HL-60 (cell line): Measurements from ENCODE around the gene TNIK.

Experiments used
- DNase-seq, 2 experiments: peaks; one replicate each; pipeline ENCODE4 v3.0.0-alpha.2; 2010 to 2020; ENCODE audit warnings: low read depth in 1 of 2, low spot score in 1 of 2
- H3K27ac ChIP-seq: fragments of 250-450 bp; sonication (Bioruptor Pico); replicated peaks from 2 replicates; pipeline ENCODE4 v1.5.1; 2020; ENCODE audit warnings: mild to moderate bottlenecking, moderate library complexity
- H3K27me3 ChIP-seq: fragments of 250-450 bp; sonication (Bioruptor Pico); 2 replicates; pipeline ENCODE4 v1.5.1; 2021; ENCODE audit warnings: mild to moderate bottlenecking, moderate library complexity; ENCODE audit not compliant: insufficient read depth, poor library complexity, severe bottlenecking
- H3K4me3 ChIP-seq: replicated peaks from 2 replicates; pipeline ENCODE4 v1.5.1; 2011; ENCODE audit warnings: mild to moderate bottlenecking, control low read depth, low read length; ENCODE audit not compliant: insufficient read depth
- GABPA ChIP-seq: IDR thresholded peaks from 2 replicates; pipeline ENCODE4 v1.6.1; 2012; ENCODE audit warnings: low read depth
- POLR2AphosphoS5 ChIP-seq: IDR thresholded peaks from 2 replicates; pipeline ENCODE4 v1.6.1; 2012; ENCODE audit warnings: low read depth
- SPI1 ChIP-seq: IDR thresholded peaks from 2 replicates; pipeline ENCODE4 v1.6.1; 2012; ENCODE audit warnings: low read depth, mild to moderate bottlenecking, borderline replicate concordance
- TF ChIP-seq, protein P1 (sequence below): IDR thresholded peaks from one replicate; pipeline ENCODE4 v1.5.1; 2011; ENCODE audit warnings: low read length, control low read depth, inconsistent platforms; ENCODE audit not compliant: insufficient read depth
- TF ChIP-seq, protein P2 (sequence below): IDR thresholded peaks from 2 replicates; pipeline ENCODE4 v1.6.1; 2012; ENCODE audit warnings: low read depth; ENCODE audit not compliant: insufficient replicate concordance

Gene TNIK

DNA sequence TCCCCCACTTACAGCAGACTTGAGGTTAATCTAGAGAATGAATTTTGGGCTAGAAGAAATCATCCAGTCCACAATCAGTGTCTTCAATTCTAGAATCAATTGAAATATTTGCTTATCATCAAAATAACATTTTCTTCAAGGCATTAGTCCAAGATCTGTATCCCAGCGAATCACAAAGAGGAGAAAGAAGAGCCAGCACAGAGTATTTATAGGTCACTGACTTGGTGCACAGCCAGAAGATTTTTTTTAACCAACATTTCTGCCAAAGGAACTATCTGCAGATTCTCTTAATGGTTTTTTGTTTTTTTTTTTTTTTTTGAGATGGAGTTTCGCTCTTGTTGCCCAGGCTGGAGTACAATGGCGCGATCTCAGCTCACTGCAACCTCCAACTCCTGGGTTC, 178.2 kb downstream of the TNIK start:
- TF ChIP-seq SPI1 = no peak
- TF ChIP-seq, protein P1, sequence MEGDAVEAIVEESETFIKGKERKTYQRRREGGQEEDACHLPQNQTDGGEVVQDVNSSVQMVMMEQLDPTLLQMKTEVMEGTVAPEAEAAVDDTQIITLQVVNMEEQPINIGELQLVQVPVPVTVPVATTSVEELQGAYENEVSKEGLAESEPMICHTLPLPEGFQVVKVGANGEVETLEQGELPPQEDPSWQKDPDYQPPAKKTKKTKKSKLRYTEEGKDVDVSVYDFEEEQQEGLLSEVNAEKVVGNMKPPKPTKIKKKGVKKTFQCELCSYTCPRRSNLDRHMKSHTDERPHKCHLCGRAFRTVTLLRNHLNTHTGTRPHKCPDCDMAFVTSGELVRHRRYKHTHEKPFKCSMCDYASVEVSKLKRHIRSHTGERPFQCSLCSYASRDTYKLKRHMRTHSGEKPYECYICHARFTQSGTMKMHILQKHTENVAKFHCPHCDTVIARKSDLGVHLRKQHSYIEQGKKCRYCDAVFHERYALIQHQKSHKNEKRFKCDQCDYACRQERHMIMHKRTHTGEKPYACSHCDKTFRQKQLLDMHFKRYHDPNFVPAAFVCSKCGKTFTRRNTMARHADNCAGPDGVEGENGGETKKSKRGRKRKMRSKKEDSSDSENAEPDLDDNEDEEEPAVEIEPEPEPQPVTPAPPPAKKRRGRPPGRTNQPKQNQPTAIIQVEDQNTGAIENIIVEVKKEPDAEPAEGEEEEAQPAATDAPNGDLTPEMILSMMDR = no peak
- no peak for DNase-seq
- no peaks in the 10 kb centered on the region for H3K27me3 ChIP-seq
- no peak overlapping the region for H3K4me3 ChIP-seq
- no peak overlapping the region for H3K27ac ChIP-seq

DNA sequence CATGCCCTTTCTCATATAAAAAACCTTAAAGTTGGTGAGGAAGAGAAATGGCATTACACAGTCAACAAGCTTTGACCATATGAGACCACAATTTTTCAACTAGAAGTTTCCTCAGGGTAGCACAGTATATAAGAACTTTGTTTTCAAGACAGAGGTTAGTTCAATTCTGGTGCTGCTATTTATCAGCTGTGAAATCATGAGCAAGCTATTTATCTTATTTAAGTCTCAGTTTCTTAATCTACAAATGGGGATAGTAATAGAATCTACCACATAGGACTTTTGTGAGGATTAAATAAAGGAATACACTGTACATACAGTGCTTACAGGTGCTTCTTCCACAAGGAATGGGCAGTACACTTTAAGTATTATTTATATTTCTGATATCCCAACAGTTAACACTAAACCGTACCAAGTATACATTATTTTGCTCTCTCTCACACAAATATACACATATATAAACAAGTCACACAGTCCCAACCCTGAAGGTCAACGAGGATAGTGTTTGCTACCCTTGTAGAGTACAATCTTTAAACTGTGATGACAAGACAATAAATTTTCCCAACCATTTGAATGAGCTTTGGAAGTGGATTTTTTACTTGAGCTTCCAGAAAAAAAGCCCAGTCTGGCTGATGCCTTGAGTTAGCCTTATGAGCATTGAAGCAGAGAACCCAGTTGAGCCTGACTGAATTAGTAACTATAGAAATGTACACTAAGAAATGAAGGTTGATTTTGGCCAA, 178.8 kb downstream of the TNIK start:
- H3K27me3 ChIP-seq = no peaks in the 10 kb centered on the region
- TF ChIP-seq, protein P2, sequence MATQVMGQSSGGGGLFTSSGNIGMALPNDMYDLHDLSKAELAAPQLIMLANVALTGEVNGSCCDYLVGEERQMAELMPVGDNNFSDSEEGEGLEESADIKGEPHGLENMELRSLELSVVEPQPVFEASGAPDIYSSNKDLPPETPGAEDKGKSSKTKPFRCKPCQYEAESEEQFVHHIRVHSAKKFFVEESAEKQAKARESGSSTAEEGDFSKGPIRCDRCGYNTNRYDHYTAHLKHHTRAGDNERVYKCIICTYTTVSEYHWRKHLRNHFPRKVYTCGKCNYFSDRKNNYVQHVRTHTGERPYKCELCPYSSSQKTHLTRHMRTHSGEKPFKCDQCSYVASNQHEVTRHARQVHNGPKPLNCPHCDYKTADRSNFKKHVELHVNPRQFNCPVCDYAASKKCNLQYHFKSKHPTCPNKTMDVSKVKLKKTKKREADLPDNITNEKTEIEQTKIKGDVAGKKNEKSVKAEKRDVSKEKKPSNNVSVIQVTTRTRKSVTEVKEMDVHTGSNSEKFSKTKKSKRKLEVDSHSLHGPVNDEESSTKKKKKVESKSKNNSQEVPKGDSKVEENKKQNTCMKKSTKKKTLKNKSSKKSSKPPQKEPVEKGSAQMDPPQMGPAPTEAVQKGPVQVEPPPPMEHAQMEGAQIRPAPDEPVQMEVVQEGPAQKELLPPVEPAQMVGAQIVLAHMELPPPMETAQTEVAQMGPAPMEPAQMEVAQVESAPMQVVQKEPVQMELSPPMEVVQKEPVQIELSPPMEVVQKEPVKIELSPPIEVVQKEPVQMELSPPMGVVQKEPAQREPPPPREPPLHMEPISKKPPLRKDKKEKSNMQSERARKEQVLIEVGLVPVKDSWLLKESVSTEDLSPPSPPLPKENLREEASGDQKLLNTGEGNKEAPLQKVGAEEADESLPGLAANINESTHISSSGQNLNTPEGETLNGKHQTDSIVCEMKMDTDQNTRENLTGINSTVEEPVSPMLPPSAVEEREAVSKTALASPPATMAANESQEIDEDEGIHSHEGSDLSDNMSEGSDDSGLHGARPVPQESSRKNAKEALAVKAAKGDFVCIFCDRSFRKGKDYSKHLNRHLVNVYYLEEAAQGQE = no peak
- TF ChIP-seq, protein P1 = no peak
- no peak for TF ChIP-seq POLR2AphosphoS5
- no peak for TF ChIP-seq GABPA
- TF ChIP-seq SPI1 = no peak
- H3K4me3 ChIP-seq = no peak overlapping the region
- no peak overlapping the region for H3K27ac ChIP-seq
- no peak for DNase-seq

DNA sequence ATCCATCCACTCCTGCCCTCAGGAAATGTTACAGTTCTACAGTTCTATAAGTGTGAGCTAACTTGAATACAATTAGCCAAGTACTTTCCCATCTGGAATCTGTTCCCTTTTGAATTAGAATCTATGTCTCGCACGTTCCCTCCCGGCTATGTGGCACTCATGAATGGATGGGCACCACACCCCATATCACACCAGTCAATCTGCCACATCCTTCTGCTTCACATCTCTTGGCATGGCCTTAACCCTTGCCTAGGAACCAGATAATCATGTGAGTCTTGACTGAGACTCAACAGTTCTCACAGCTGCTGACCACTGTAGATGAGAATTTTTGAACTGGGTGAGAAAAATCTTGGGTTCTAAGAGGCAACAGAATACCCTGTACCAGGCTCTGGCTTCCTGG, 180.2 kb downstream of the TNIK start:
- Histone ChIP-seq H3K27me3 (no peaks in the 10 kb centered on the region), H3K27ac (no peak overlapping the region), H3K4me3 (no peak overlapping the region)
- DNase-seq = no peak
- TF ChIP-seq SPI1 = no peak
- TF ChIP-seq GABPA = no peak
- no peak for TF ChIP-seq POLR2AphosphoS5
- TF ChIP-seq, protein P1 = no peak

DNA sequence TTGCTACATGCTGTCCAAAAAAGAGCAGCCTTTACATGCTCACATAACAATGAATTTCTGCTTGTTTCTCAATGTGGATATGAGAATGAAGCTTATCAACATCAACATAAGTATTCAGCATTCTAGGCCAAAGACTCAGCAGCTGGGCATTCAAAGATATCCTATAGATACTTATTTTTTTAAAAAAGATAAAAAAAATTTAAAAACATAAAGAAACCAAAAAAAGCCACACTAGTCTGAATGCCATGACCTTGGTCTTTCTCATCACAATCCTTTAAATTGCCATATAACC, 182.0 kb downstream of the TNIK start:
- H3K27ac ChIP-seq = no peak overlapping the region
- H3K4me3 ChIP-seq = no peak overlapping the region
- DNase-seq = no peak
- TF ChIP-seq SPI1 (no peak), POLR2AphosphoS5 (no peak)
- TF ChIP-seq, protein P1 = no peak
- TF ChIP-seq, protein P2 = no peak
- H3K27me3 ChIP-seq = no peaks in the 10 kb centered on the region
